Epithelial cell of proximal tubule (primary cell): Measurements from ENCODE around the gene LYZ. TPM values are rescaled to one million over a fixed set of nuclear protein-coding genes. Genes with fewer than 3 reads are reported as not detected.

Source experiments
- DNase-seq: peaks from one replicate; pipeline ENCODE4 v3.0.0-alpha.2; 2011; ENCODE audit warnings: low read depth
- H3K4me3 ChIP-seq: 2 replicates; pipeline ENCODE4 v1.5.1; 2011; ENCODE audit warnings: low read depth, mild to moderate bottlenecking, low read length
- total RNA-seq: library from RNA; depleted of rRNA; stranded (reverse); fragments of >200 nt; gene quantifications from 2 replicates; pipeline ENCODE4 v1.2.3, GENCODE V29; 2015
- TF ChIP-seq, protein P1 (sequence below): conservative IDR thresholded peaks from 2 replicates; pipeline ENCODE4 v1.5.1; 2012; ENCODE audit warnings: low read depth, mild to moderate bottlenecking, low read length

The LYZ gene
- total RNA-seq, 1 donor from 2014 or later: not detected

DNA sequence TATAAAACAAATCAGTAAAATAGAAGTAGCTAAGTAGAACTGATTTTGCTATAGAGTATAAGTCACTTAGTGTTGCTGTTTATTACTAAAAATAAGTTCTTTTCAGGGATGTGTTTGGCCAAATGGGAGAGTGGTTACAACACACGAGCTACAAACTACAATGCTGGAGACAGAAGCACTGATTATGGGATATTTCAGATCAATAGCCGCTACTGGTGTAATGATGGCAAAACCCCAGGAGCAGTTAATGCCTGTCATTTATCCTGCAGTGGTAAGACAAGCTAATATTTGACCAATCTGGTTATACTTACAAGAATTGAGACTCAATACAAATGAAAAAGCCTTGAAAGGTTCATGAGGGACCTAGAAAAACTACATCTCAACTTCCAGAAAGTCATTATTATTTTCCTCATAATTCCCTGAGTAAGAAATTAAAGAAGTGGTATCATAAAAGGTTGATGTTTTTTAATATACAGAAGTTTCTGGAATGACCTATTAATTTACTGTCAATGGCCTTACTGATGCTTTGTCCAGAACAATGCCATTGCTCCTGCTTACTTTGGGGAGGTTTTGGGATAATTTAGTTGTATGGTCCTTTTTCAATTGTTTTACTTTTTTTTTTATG is 1.9 kb downstream of the LYZ start:
- no peak for DNase-seq
- TF ChIP-seq, protein P1, sequence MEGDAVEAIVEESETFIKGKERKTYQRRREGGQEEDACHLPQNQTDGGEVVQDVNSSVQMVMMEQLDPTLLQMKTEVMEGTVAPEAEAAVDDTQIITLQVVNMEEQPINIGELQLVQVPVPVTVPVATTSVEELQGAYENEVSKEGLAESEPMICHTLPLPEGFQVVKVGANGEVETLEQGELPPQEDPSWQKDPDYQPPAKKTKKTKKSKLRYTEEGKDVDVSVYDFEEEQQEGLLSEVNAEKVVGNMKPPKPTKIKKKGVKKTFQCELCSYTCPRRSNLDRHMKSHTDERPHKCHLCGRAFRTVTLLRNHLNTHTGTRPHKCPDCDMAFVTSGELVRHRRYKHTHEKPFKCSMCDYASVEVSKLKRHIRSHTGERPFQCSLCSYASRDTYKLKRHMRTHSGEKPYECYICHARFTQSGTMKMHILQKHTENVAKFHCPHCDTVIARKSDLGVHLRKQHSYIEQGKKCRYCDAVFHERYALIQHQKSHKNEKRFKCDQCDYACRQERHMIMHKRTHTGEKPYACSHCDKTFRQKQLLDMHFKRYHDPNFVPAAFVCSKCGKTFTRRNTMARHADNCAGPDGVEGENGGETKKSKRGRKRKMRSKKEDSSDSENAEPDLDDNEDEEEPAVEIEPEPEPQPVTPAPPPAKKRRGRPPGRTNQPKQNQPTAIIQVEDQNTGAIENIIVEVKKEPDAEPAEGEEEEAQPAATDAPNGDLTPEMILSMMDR: no peak
- H3K4me3 ChIP-seq: no peak overlapping the region

DNA sequence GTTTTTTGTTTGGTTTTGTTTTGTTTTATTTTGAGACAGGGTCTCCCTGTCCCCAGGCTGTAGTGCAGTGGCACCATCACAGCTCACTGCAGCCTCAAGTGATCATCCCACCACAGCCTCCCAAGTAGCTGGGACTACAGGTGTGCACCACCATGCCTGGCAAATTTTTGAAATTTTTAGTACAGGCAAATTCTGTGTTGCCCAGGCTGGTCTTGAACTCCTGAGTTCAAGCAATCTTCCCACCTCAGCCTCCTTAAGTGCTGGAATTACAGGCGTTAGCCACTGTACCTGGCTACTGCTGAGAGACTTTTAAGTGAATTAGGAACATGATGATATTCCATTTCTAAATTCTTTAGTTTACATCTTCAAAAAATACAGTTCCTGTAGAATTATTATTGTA is 2.6 kb downstream of the LYZ start:
- no peak overlapping the region for H3K4me3 ChIP-seq
- TF ChIP-seq, protein P1: no peak
- no peak for DNase-seq

DNA sequence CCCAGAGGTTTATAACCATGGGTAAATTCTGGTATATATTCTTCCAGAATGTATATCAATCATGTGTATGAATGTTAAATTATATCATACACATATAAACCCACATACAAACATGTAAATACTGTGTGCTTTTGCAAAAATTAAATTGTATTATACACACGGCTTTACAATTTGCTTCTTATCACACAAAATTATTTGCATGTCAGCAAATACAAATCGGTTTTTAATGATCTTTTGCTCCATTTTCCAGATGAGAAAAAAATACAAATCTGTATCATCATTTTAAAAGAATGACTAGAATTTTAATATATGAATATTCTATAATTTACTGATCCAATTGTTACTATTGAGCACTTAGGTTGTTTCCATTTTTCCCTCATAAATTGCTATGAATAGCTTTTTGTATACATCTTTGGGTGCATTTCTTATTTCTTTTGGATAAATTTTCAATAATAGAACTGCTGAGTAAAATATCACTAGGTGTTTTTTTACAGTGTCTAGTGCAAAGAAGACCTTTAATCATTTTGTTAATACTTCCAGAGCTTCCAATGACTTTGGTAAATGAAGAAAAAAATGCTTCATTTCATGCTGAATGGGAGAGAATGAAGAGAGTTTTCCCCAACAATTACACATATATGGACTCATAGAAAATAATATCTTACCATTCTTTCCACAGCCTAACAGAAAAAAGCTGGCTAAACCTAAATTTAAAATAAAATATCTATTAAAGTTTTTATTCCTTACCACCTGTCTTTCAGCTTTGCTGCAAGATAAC is 3.5 kb downstream of the LYZ start:
- no peak for DNase-seq
- TF ChIP-seq, protein P1: no peak
- H3K4me3 ChIP-seq: no peak overlapping the region

DNA sequence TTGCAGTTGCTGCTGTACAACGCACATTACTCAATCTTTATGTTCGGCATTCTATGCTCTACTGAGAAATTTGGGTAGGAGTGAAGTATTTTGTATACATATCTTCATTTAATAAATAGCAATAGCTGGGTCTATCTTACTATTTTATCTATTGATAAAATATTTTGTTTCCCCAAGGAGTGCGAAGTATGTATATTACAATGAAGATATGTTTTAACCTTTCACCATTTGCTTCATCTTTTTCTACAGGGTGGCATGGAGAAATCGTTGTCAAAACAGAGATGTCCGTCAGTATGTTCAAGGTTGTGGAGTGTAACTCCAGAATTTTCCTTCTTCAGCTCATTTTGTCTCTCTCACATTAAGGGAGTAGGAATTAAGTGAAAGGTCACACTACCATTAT is 4.7 kb downstream of the LYZ start:
- H3K4me3 ChIP-seq: no peak overlapping the region
- TF ChIP-seq, protein P1: no peak
- DNase-seq: no peak

DNA sequence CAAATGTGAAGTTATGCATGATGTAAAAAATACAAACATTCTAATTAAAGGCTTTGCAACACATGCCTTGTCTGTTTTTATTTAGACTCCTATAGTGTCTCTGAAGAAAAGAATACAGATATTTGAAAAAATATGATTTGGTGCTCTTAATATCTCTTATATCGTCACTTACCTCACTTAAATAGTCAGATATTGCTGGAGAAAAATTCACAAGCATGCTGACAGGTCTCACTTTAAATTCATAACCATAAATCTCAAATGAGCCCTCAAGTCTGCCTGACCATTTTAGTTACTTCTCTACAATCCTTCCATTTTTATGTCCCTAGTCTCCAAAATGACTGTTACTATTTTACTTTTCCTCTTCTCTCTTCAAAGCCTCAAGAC is 6.0 kb downstream of the LYZ start:
- no peak overlapping the region for H3K4me3 ChIP-seq
- TF ChIP-seq, protein P1: no peak
- no peak for DNase-seq

DNA sequence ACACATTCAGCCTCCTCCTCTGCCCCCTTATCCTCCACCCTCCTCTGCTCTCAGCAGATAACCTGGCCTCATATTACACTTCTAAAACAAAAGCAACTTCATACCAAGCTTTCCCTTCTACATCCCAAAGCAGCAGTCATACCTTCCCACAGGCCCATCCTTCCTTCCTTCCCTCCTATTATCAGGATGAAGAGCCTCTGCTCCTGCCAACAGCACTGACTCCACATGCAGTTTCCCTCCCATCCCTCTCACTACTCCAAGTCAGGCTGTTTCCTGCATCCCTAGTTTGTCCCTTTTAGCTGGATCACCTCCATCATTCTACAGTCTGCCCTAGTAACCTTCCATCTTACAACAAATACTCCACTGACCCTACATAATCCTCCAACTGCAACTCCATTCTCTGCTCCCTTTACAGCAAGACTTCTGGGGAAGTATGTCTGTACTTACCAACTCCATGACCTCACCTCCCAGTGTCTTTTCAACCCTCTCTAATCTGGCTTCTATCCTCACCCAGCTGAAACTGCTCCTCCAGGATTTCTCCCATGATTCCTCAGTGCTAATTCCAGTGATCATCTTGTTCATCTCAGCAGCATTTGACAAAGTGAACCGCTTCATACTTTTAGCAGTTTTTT is 6.5 kb downstream of the LYZ start:
- TF ChIP-seq, protein P1: no peak
- no peak for DNase-seq
- no peak overlapping the region for H3K4me3 ChIP-seq
